H54 (cell line): ENCODE data around the gene NKIRAS1.
"Not testable (repeated sequence)": the region's sequence is repeated elsewhere in the genome, so short reads cannot be mapped to it uniquely, and the experiment has no call there.

Experiments used
- DNase-seq: peaks from one replicate; pipeline ENCODE4 v3.0.0; 2011; ENCODE audit warnings: low spot score, mixed read lengths; ENCODE audit not compliant: insufficient read length
- FAIRE-seq: peaks from 3 replicates; lab custom pipeline; 2011; peaks lifted over from hg19 to GRCh38; lab: Jason Lieb, UNC
- POLR2A ChIP-seq: IDR thresholded peaks from 2 replicates; pipeline ENCODE4 v1.6.1; 2011; ENCODE audit warnings: low read depth, mild to moderate bottlenecking, low read length

Gene NKIRAS1

DNA sequence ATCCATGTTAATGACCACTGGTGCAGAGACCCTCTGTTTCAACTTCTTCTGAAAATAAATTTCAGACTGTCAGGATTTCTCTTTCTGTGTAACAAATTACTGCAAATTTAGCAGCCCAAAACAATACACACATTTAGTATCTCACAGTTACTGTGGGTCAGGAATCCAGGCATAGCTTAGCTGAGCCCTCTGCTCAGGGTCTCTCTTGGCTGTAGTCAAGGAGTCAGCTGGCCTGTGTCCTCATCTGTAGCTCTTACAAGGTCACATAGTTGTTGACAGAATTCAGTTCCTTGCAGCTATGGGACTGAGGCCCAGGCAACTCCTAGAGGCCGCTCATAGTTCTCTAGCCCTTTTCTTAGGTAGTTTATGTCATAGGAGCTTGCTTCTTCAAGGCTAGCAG is 51.9 kb downstream of the NKIRAS1 start:
- FAIRE-seq = no peak
- DNase-seq = no peak
- TF ChIP-seq POLR2A = no peak

DNA sequence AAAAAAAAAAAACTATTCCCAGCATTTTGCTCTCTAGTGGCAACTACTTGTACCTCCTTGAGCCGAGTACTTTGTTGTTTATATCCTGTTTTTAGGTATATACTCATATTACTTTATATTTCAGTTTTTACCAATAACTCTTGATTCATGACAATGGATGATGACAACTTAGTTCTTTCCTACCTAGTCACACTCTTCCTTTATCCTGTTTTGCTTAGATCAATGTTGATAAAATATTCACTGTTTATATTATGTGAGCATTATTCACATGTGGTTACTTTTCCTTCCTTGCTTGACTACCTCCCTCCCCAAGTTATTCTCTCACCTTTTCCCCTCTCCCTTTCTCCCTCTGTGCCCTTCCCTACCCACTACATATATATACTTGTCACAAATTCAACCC is 53.7 kb downstream of the NKIRAS1 start:
- DNase-seq (no peak), FAIRE-seq (no peak)
- TF ChIP-seq POLR2A = no peak

DNA sequence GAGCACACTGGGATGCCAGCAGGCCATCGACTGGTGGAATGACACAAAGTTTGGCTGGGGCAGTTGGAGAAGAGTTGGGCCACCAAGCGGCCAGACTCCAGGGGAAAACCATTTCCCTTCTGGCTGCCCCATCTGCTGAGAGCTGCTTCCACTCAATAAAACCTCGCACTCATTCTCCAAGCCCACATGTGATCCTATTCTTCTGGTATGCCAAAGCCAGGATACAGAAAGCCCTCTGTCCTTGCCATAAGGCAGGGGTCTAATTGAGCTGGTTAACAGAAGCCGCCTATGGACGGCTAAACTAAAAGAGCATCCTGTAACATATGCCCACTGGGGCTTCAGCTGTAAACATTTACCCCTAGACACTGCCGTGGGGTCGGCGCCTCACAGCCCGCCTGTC is 55.1 kb downstream of the NKIRAS1 start:
- TF ChIP-seq POLR2A = no peak
- no peak for FAIRE-seq

DNA sequence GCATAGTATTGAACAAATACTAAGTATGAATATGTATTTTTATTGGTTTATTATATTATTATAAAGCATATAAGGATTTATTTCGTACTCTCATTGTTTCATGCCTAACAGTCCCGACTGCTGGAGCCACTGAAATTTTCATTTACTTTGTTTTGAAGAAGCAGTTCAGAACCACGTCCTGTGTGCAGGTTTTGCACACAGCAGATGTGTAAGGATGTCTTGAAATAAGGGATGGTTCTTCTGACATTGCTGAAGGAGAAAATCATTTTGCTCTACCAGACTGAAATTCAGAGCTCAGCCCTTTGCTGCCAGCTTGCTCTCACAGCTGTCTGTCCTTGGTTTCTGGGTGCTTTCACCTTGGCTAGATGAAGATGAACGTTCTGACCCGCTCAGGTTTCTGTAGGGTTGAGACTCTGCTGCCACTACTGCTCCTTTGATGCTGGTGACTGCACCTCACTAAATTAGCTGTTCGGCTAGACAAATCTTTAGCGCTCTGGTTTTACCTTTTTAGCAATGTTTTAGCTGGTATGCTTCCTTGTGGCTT is 56.9 kb downstream of the NKIRAS1 start:
- FAIRE-seq (no peak), DNase-seq (no peak)
- no peak for TF ChIP-seq POLR2A

More for the DNA sequence above, 55.1 kb downstream of the NKIRAS1 start:
- no peak for DNase-seq

DNA sequence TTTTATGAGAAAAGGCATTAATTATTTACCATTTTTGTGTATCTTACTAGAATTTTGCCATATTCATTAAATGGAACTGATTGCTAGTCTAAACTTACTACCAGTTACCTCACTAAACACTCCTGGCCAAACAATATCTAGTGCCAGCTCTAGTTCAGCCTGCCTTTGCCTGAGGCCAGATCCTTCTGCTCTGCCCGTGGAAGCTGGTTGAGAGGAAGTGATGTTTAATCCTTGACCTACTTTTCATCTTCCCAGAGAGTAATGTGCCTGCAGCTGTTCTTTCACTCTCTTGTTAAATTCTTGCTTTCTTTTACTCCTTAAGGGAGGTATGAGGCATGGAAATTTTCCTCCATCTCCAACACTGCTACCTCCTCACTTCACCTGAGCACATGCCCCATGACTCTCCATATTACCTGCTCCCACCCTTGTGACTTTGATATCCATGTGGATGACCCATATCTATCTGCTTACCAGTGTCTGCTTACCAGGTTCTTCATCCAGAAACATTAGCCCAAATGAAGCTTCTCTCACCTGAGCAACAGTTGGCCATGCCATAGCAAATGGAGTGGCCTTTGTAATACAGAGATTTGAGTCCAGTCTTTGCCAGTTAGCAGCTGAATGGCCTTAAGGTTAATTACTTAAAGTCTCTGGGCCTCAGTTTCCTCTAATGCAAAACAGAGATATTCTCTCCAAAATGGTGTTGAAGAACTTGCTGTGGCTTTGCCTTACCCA is 57.6 kb downstream of the NKIRAS1 start:
- FAIRE-seq (peak; percentile 94), DNase-seq (peak; percentile 27)
- TF ChIP-seq POLR2A = no peak

DNA sequence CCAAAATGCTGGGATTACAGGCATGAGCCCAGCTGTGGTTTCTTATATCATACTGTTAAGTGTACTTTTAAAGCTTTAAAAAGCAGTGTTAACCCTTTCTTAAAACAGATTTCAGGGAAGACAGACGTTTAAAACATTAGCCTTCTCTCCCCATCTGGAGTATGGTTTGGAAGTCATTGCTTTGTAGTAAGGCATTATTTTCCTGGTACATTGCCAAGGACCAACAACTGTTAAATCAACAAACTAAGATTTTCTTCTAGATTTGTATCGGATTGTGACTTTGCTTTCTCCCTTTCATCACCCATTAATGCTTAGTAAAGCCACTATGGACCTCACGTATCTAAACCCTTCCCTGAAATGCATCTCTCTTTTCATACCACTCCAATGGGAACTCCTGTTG is 60.5 kb downstream of the NKIRAS1 start:
- DNase-seq = no peak
- no peak for FAIRE-seq
- no peak for TF ChIP-seq POLR2A

DNA sequence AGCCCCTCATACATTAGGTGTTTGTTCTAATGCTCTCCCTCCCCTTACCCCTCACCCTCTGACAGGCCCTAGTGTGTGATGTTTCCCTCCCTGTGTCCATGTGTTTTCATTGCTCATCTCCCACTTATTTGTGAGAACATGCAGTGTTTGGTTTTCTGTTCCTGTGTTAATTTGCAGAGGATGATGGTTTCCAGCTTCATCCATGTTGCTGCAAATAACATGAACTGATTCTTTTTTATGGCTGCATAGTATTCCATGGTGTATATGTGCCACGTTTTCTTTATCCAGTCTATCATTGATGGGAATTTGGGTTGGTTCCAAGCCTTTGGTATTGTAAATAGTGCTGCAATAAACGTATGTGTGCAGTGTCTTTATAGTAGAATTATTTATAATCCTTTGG is 67.3 kb downstream of the NKIRAS1 start:
- DNase-seq = not testable (repeated sequence)
- FAIRE-seq = peak; percentile 27

DNA sequence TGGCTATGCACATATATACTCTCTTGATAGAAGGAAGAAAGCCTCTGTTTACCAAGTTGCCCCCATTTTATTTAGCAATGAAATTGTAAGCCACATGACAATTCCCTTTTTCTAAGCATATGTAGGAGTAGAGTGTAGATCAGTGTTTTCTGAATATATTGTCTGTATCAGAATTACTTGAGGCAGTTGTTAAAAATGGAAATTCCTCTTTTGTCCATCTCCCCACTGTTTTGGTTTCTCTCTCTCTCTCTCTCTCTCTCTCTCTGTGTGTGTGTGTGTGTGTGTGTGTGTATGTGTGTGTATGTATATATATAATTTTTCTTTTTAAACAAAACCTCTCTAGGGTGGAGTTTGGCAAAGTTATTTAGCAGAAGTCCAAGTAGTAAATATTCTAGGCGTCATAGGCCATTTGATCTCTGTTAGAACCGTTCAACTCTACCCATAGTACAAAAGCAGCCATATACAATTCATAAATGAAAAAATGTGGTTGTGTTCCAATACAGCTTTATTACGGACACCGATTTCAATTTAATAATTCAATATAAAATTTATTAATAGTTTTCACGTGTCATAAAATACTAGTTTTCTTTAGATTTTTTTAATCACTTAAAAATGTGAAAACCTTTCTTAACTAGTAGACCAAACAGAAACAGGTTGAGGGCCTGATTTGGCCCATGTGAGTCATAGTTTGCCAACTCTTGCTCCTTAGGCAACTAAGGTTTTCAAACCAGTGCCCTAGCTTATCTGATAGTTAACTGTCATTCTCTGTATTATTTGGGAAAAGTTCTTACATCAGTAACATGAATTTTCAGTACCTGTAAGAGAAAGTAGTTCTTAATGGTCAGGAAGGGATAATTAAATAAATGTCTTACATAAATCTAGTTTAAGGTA is 71.2 kb downstream of the NKIRAS1 start:
- TF ChIP-seq POLR2A = no peak
- no peak for FAIRE-seq
- no peak for DNase-seq

DNA sequence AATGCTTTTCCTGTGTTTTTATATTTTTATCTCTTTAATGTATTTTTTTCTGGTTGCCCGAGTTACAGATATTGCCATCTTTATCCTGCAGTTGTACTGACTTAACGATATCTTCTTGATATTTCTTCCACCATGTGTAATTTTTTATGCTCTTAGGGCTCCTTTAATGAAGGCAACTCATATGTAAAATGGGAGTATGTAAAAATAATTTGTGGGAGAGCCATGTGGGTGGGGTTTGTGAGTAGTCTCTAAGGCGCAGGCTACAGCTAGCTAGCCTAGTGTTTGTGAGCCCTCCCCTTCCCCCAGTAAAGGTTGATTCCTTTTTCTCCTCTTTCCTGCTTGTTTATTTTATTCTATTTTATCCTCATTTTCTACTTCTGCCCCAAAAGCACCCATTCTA is 72.9 kb downstream of the NKIRAS1 start:
- no peak for DNase-seq
- TF ChIP-seq POLR2A = no peak
- FAIRE-seq = peak; percentile 27
